OCI-LY1 (cell line): ENCODE measurements around the gene PLSCR2.
"Not testable (repeated sequence)": the region's sequence is repeated elsewhere in the genome, so short reads cannot be mapped to it uniquely, and the experiment has no call there.

Source experiments
- H2AFZ ChIP-seq: fragments of 200-600 bp; sonication (generic), shearing (Covaris generic); 2 replicates; pipeline ENCODE4 v1.6.0; 2014; ENCODE audit warnings: antibody characterized with exemption, mild to moderate bottlenecking, low read length
- H3F3A ChIP-seq: fragments of 200-600 bp; sonication (generic), shearing (Covaris generic); 2 replicates; pipeline ENCODE4 v1.6.0; 2014; ENCODE audit warnings: mild to moderate bottlenecking, antibody characterized with exemption, low read length, moderate library complexity; ENCODE audit not compliant: insufficient read depth
- H3K27ac ChIP-seq: fragments of 200-600 bp; sonication (generic); 2 replicates; pipeline ENCODE4 v1.5.1; 2014; ENCODE audit warnings: low read length, mixed run types, mild to moderate bottlenecking, low read depth; ENCODE audit not compliant: poor library complexity, severe bottlenecking
- H3K27me3 ChIP-seq: fragments of 200-600 bp; sonication (generic); 2 replicates; pipeline ENCODE4 v1.6.0; 2014; ENCODE audit warnings: antibody characterized with exemption, mild to moderate bottlenecking, low read length, moderate library complexity; ENCODE audit not compliant: insufficient read depth
- H3K36me3 ChIP-seq: fragments of 200-600 bp; sonication (generic); 2 replicates; pipeline ENCODE4 v1.6.1; 2014; ENCODE audit warnings: mild to moderate bottlenecking, antibody characterized with exemption, low read length, moderate library complexity, mixed read lengths; ENCODE audit not compliant: insufficient read depth
- H3K4me1 ChIP-seq: fragments of 200-600 bp; sonication (generic); 2 replicates; pipeline ENCODE4 v1.5.1; 2014; ENCODE audit warnings: mild to moderate bottlenecking, low read length, moderate library complexity; ENCODE audit not compliant: insufficient read depth, severe bottlenecking
- H3K4me2 ChIP-seq: fragments of 200-600 bp; sonication (generic), shearing (Covaris generic); 2 replicates; pipeline ENCODE4 v1.6.1; 2014; ENCODE audit warnings: low read length
- H3K4me3 ChIP-seq: fragments of 200-600 bp; sonication (generic); 2 replicates; pipeline ENCODE4 v1.5.1; 2014; ENCODE audit warnings: low read length, low read depth, mild to moderate bottlenecking, mixed read lengths; ENCODE audit not compliant: poor library complexity, severe bottlenecking
- H3K79me2 ChIP-seq: fragments of 200-600 bp; shearing (Covaris generic); 2 replicates; pipeline ENCODE4 v1.6.1; 2016; ENCODE audit warnings: mixed run types, low read length, mixed read lengths; ENCODE audit not compliant: insufficient read depth
- H3K9ac ChIP-seq: fragments of 200-600 bp; sonication (generic), shearing (Covaris generic); 2 replicates; pipeline ENCODE4 v1.6.1; 2014; ENCODE audit warnings: mild to moderate bottlenecking, low read length, mixed read lengths
- H3K9me2 ChIP-seq: fragments of 200-600 bp; sonication (generic), shearing (Covaris generic); 2 replicates; pipeline ENCODE4 v1.6.1; 2014; ENCODE audit warnings: low read depth, mild to moderate bottlenecking, low read length, mixed read lengths
- H3K9me3 ChIP-seq: fragments of 200-600 bp; shearing (Covaris generic); 2 replicates; pipeline ENCODE4 v1.6.1; 2014; ENCODE audit warnings: low read length, mixed read lengths
- H4K20me1 ChIP-seq: fragments of 200-600 bp; sonication (generic), shearing (Covaris generic); 2 replicates; pipeline ENCODE4 v1.6.0; 2016; ENCODE audit warnings: mild to moderate bottlenecking, low read length; ENCODE audit not compliant: insufficient read depth
- CTCF ChIP-seq: fragments of 200-600 bp; sonication (generic), shearing (Covaris generic); IDR thresholded peaks from 2 replicates; pipeline ENCODE4 v1.5.1; 2017; ENCODE audit warnings: mild to moderate bottlenecking, antibody characterized with exemption, low read length, moderate library complexity, mixed read lengths
- EZH2 ChIP-seq: fragments of 200-600 bp; sonication (generic), shearing (Covaris generic); IDR thresholded peaks from 2 replicates; pipeline ENCODE4 v1.8.0; 2017; ENCODE audit warnings: borderline replicate concordance, mixed run types, mild to moderate bottlenecking, antibody characterized with exemption, low read length, moderate library complexity, mixed read lengths

PLSCR2 gene

GRCh38 chr3:146421819-146422759 is 47.3 kb downstream of the PLSCR2 start:
- no peaks in the 10 kb centered on the region for H3K79me2 ChIP-seq
- H3F3A ChIP-seq = no peaks in the 10 kb centered on the region
- no peak overlapping the region for H3K4me3 ChIP-seq
- TF ChIP-seq EZH2 (no peak), CTCF (no peak)
- no peaks in the 10 kb centered on the region for H3K9me3 ChIP-seq
- H2AFZ ChIP-seq = no peak overlapping the region
- H3K9me2 ChIP-seq = no peaks in the 10 kb centered on the region
- no peak overlapping the region for H3K27ac ChIP-seq
- no peaks in the 10 kb centered on the region for H4K20me1 ChIP-seq
- H3K4me2 ChIP-seq = no peak overlapping the region
- no peaks in the 10 kb centered on the region for H3K27me3 ChIP-seq
- H3K4me1 ChIP-seq = no peaks in the 10 kb centered on the region
- no peak overlapping the region for H3K9ac ChIP-seq
- no peaks in the 10 kb centered on the region for H3K36me3 ChIP-seq

GRCh38 chr3:146416366-146416765 is 53.0 kb downstream of the PLSCR2 start:
- Histone ChIP-seq H3K27me3 (no peaks in the 10 kb centered on the region), H3K4me3 (no peak overlapping the region), H3K4me2 (no peak overlapping the region), H3K9ac (no peak overlapping the region), H3K4me1 (no peaks in the 10 kb centered on the region), H2AFZ (no peak overlapping the region), H3K36me3 (no peaks in the 10 kb centered on the region), H3K79me2 (no peaks in the 10 kb centered on the region), H3K27ac (no peak overlapping the region), H3K9me3 (no peaks in the 10 kb centered on the region), H4K20me1 (no peaks in the 10 kb centered on the region), H3F3A (no peaks in the 10 kb centered on the region), H3K9me2 (no peaks in the 10 kb centered on the region)
- no peak for TF ChIP-seq EZH2
- no peak for TF ChIP-seq CTCF

DNA sequence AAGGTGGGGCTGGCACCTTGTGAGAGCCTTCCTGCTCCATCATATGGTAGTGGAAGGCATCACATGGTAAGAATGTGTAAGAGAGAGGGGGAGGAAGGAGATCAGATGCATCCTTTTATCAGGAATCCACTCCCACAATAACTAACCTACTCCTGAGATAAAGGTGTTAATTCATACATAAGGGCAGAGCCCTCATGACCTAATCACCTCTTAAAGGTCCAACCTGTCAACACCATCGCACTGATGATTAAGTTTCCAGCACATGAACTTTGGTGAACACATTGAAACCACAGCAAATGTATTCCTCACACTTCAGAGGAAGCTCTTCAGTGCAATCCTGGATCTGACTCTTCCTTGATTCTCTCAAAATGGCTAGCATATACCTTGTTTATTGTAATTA is 55.4 kb downstream of the PLSCR2 start:
- Histone ChIP-seq H3K9me3 (no peaks in the 10 kb centered on the region), H3K4me1 (no peaks in the 10 kb centered on the region), H3K36me3 (no peaks in the 10 kb centered on the region), H3K9ac (no peak overlapping the region), H4K20me1 (no peaks in the 10 kb centered on the region), H3K27me3 (no peaks in the 10 kb centered on the region), H3K9me2 (no peaks in the 10 kb centered on the region), H2AFZ (no peak overlapping the region), H3K4me2 (no peak overlapping the region), H3K4me3 (no peak overlapping the region), H3F3A (no peaks in the 10 kb centered on the region), H3K27ac (no peak overlapping the region), H3K79me2 (no peaks in the 10 kb centered on the region)
- TF ChIP-seq CTCF (no peak), EZH2 (no peak)

- H3K9me3 ChIP-seq, H3K4me2 ChIP-seq, H3K4me3 ChIP-seq, H2AFZ ChIP-seq, H3K36me3 ChIP-seq, H4K20me1 ChIP-seq, H3K27ac ChIP-seq, H3F3A ChIP-seq, H3K4me1 ChIP-seq, H3K9me2 ChIP-seq, H3K79me2 ChIP-seq, H3K27me3 ChIP-seq, H3K9ac ChIP-seq: not testable (repeated sequence)
Observed at GRCh38 chr3:146412711-146413110, 56.6 kb downstream of the PLSCR2 start.
